Middle frontal gyrus (tissue), 1 donor: ENCODE measurements around the gene SLC6A18.

Experiments used
- DNase-seq: peaks from one replicate; pipeline ENCODE4 v3.0.0-alpha.2; 2015; ENCODE audit warnings: low spot score; ENCODE audit errors: extremely low spot score

The SLC6A18 gene, protein sequence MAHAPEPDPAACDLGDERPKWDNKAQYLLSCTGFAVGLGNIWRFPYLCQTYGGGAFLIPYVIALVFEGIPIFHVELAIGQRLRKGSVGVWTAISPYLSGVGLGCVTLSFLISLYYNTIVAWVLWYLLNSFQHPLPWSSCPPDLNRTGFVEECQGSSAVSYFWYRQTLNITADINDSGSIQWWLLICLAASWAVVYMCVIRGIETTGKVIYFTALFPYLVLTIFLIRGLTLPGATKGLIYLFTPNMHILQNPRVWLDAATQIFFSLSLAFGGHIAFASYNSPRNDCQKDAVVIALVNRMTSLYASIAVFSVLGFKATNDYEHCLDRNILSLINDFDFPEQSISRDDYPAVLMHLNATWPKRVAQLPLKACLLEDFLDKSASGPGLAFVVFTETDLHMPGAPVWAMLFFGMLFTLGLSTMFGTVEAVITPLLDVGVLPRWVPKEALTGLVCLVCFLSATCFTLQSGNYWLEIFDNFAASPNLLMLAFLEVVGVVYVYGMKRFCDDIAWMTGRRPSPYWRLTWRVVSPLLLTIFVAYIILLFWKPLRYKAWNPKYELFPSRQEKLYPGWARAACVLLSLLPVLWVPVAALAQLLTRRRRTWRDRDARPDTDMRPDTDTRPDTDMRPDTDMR

GRCh38 chr5:1225081-1225480 is at the start of gene SLC6A18:
Gene SLC6A18 (plus strand): TSS chr5:1225381. CDS start chr5:1225478, 97 bp downstream.
- DNase-seq, result no peak

DNA sequence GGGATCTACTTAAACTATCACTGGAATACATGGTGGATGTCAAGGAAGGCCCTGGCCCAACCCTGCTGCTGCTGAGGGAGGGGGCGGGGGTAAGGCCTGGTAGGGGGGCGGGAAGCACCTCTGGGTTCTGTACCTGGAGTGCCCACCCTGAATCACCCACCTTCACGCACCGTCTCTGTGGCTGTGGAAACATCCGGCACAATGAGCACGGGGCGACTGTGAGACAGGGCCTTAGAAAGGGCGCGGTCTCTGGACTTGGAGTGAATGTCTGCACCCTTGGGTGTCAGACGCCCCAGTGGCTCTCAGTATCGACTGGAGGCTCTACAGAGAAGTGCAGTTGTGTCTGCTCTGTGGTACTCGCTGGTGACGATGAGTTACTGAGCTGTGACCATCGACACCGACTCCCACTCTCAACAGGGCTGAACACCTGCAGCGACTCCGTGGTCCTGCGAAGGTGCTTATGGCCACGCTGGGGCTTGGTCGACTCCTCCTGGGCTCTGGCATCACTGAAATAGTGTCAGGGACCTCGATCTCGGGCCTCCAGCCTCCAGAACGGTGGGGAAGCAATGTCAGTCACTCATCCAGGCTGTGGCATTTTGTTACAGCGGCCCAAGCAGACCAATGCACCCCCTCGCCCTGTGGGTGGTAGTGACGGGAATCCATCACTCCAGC is 49.2 kb upstream of the SLC6A18 start:
- no peak for DNase-seq

GRCh38 chr5:1176473-1177391 is 48.4 kb upstream of the SLC6A18 start:
- DNase-seq, result no peak

DNA sequence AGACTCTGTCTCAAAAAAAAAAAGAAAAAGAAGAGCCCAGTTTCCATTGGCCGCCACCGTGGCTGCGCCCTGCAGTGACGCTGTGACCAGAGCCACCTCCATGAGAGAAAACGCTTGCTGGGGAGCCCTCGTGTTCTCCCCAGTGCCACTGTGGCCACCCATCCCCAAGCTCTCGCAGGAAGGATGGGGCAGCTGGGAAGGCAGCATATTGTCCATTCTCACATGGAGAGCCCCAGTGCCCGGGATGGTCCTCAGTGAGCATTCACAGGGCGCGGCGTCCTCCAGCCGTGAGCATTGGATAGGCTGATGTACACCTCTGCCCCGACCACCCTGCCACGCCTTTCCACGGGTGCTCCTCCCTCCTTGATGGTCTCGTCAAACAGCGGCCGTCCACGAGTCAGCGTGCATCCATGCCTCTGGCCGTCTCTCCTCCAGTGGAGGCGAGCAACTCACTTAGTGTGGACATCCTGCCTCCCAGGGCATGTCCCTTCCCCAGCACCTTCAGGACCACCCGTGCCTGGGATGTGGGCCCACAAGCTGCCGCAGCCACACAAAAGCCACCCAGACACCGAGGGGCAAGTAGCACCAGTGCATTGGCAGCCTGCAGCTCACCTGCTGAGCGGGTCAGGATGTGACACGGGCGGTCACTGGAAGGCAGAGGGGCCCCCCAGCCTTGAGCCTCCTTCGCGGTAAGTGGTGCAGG is 47.2 kb upstream of the SLC6A18 start:
- DNase-seq, result no peak

DNA sequence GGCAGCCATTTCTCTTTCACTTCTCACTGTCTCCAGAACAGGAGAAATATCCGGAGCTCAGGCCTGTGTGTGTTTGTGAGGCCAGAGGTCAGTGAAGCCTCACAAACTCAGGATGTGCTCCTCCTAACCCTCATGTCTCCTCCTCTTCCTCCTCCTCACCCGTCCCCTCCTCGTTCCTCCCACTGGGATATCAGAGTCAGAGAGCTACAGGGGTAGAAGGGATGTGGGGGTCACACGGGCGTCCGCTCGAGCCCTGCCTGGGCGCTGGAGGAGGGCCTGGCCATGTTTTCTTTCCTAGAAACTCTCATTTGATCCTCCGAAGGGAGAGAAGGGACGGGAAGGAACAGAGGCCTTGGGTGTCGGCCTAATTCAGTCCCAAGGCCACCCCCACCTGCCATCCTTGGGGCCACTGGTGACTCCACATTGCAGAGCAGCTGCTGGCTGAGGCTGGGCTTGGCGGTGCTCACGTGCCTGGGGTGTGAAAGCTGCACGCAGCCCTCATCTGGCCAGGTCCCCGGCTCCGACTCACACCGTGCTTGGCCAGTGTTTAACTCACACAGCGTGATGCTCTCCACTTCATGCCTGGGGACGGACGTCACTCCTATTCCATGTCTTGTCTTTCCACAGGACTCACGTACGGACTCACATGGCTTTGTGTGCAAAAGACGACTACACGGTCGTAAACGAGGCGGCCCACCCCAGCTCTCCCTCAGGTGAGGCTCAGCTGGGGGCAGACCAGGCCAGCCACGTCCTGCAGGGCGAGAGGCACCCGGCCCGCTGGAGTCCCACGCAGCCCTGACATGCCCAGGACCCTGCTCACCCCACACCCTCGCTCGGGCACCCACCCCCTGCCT is 46.4 kb upstream of the SLC6A18 start:
- DNase-seq, result no peak

- DNase-seq, result no peak
Measured at GRCh38 chr5:1179383-1179715, 45.8 kb upstream of the SLC6A18 start.

GRCh38 chr5:1180096-1180495 is 45.1 kb upstream of the SLC6A18 start:
- DNase-seq, result no peak

DNA sequence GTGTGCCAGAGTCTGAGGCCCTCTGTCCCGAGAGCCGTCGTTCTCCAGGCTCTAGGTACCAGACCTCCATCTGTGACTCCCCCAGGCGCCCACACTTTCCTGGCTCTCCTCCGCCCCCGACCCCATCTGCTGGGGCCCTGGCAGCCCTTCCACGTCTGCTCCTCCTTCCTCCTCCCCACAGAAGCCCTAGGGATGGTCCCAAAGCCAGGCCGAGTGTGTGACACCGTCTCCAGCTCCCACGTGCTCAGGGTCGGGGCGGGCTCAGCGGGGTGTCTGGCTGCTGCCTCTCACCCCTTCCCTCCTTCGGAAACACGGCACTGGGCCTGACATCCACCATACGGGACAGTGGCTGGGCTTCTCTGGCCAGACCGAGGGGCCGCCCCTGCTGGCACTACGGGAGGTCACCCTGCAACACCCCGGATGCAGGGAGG is 44.3 kb upstream of the SLC6A18 start:
- no peak for DNase-seq

GRCh38 chr5:1181451-1182359 is 43.5 kb upstream of the SLC6A18 start:
- no peak for DNase-seq

DNA sequence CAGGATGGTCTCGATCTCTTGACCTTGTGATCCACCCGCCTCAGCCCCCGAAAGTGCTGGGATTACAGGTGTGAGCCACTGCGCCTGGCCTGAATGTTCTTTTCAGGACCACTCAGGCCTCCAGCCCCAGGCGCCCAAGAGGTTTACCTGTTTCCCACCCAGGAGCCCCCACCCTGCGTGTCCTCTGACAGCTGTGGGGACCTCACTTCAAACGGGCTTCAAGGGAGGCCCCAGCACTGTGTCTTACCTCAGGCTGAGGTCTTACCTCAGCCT is 42.9 kb upstream of the SLC6A18 start:
- DNase-seq, result no peak

DNA sequence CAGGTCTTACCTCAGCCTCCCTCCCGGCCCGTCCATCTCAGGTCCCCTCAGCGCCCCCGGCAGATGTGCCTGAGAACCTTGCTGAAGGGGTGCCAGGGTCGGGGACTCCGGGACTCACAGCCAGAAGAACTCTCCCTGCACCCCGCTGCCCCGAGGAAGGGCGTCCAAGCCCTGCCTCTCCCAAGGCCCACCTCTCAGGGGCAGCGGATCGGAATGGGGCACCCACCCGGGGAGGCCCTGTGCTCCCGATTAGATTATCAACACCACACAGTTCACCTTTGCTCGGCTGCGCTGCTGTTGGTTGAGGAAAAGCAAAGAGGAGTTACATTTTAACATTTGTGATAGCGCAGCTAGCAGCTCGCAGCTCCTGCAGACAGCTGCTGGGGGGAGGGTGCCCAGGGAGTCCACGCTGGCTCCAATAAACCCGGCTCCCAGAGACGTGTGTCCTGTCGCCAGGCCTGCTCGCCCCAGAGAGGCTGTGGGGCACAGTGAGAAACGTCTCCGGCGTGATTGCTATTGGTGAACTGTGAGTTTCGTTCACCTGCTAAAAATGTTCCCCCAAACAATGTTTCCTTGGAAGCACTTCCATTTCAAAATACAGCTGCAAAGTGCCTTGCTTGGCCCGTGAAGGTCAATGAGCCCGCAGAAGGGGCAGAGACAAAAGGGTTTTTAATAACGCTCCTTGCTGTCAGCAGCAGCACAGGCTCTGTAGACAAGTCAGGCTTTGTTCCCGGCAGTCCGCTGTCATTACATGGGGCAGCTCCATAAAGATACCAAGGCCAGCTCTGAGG is 42.4 kb upstream of the SLC6A18 start:
- peak; percentile 57 for DNase-seq

DNA sequence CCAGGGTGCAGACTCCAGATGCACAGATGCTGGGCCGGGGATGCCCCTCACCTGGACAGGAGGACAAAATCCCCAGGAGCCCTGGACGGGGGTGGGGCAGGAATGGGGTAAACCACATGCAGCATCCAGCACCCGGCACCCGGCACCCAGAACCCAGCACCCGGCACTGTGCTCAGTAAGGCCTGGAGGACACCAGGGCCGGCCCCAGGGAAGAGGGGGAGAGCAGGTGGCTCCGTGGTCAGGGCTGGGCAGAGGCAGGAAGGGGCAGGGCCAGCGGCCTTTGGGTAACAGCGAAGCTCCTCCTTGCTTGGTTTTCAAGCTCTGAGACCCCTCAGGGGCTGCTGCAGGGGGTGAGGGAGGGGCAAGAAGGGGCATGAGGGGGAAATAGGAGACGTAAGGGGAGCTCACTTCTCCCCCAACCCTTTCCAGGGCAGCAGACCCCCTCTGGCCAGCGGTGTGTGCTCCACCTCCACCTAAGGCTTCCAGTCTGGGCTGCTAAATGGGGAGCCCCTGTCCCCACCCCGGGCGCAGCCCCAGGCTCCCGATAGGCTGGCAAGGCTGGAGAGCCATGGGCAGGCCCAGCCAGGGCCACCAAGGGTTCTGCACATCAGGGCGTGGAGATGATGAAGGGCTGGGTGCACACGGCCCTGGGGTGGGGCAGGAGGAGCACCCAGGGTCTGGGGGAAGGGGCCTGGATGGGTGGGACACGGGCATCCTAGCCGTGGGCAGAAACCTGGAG is 41.6 kb upstream of the SLC6A18 start:
- DNase-seq, result no peak

- DNase-seq, result no peak
Measured at GRCh38 chr5:1184163-1184470, 41.1 kb upstream of the SLC6A18 start.

DNA sequence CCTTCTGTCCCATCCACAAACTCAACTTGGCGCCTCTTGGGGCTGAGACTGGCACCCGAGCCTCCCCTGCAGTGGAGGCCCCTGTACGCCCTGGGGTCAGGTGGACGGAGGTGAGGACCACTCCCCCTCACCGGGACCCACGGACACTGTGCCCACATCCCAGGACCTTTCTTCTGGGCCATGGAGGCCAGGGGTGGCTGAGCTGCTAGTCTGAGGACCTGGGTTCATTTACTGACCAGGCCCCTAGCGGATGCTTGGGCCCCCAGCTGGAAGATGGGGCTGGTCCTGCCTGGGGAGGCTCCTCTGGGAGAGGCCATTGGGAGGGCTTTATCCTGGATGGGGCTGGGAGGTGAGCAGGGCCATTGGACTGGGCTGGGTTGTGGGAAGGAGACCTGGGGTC is 40.7 kb upstream of the SLC6A18 start:
- DNase-seq, result no peak

- no peak for DNase-seq
Measured at GRCh38 chr5:1185038-1185627, 40.0 kb upstream of the SLC6A18 start.

DNA sequence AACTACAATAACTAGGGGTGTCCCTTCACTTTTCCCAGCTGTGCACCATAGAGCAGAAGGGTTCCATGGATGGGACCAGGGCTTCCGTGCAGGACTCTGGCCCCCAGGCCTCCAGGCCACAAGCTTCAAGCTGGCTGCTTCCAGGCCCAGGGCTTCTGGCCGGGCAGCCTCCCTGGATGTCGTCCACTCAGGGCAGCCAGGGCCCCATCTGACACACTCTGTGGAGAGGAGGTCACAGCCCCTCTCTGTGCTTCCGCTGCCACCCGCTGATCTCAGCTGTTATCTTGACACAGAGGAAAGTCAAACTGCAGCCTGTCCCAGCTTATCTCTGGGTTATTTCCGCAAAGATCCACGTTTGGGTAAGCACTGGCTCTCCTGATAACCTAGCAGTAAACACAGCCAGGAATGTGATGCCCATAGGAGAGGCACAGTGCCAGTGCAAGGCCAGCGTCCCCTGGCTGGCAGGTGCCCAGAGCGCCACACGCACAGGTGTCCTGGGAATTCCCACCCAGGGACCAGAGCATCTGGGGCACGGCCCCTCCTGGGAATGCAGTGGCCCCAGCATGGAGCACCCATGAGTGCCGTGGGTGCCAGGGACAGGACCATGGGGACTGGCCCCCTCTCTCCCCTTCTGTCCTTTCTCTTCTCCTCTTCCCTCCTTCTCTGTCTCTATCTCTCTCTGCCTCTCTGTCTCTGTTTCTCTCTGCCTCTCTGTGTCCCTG is 39.4 kb upstream of the SLC6A18 start:
- no peak for DNase-seq
